GM23338 (cell line): ENCODE results near the gene C22orf15. TPM values are rescaled to one million over a fixed set of nuclear protein-coding genes. Genes with fewer than 3 reads are reported as not detected.

Source experiments
- ATAC-seq: fragments of 200-7000 bp; cut with Tn5 transposase; 3 replicates; pipeline ENCODE4 v1.9.1; 2020
- DNase-seq: peaks from one replicate; pipeline ENCODE4 v3.0.0-alpha.2; 2015; ENCODE audit warnings: low spot score
- H2AFZ ChIP-seq: fragments of 200-600 bp; sonication (generic); 2 replicates; pipeline ENCODE4 v1.8.0; 2016; ENCODE audit warnings: antibody characterized with exemption, mild to moderate bottlenecking, moderate library complexity
- H3F3A ChIP-seq: fragments of 200-600 bp; sonication (generic); replicated peaks from 2 replicates; pipeline ENCODE4 v1.8.0; 2017; ENCODE audit warnings: antibody characterized with exemption, mixed run types, low read depth
- H3K27ac ChIP-seq: fragments of 200-600 bp; sonication (generic); 2 replicates; pipeline ENCODE4 v1.6.1; 2016; ENCODE audit warnings: low read depth
- H3K27me3 ChIP-seq: fragments of 200-600 bp; sonication (generic); 2 replicates; pipeline ENCODE4 v1.8.0; 2016; ENCODE audit warnings: mild to moderate bottlenecking, mixed run types, moderate library complexity; ENCODE audit not compliant: insufficient read depth
- H3K36me3 ChIP-seq: fragments of 200-600 bp; sonication (generic); 2 replicates; pipeline ENCODE4 v1.8.0; 2016; ENCODE audit warnings: mild to moderate bottlenecking; ENCODE audit not compliant: insufficient read depth
- H3K4me1 ChIP-seq: fragments of 200-600 bp; sonication (generic); 2 replicates; pipeline ENCODE4 v1.8.0; 2016; ENCODE audit warnings: mild to moderate bottlenecking, moderate library complexity; ENCODE audit not compliant: insufficient read depth
- H3K4me2 ChIP-seq: fragments of 200-600 bp; sonication (generic); 2 replicates; pipeline ENCODE4 v1.7.1; 2017; ENCODE audit warnings: mixed run types
- H3K4me3 ChIP-seq: fragments of 200-600 bp; sonication (generic); 2 replicates; pipeline ENCODE4 v1.6.1; 2016; ENCODE audit warnings: mixed run types
- H3K79me2 ChIP-seq: fragments of 200-600 bp; sonication (generic); replicated peaks from 2 replicates; pipeline ENCODE4 v1.8.0; 2017; ENCODE audit warnings: mild to moderate bottlenecking; ENCODE audit not compliant: insufficient read depth
- H3K9me2 ChIP-seq: fragments of 200-600 bp; sonication (generic); 2 replicates; pipeline ENCODE4 v1.8.0; 2017; ENCODE audit not compliant: insufficient read depth
- H4K20me1 ChIP-seq: fragments of 200-600 bp; sonication (generic); replicated peaks from 2 replicates; pipeline ENCODE4 v1.8.0; 2017; ENCODE audit warnings: mild to moderate bottlenecking; ENCODE audit not compliant: insufficient read depth
- H3K27ac Mint-ChIP-seq: 2 replicates; pipeline ENCODE4 v1.8.0; 2020; ENCODE audit warnings: inconsistent platforms, mild to moderate bottlenecking, moderate library complexity, mixed read lengths
- H3K27me3 Mint-ChIP-seq: 3 replicates; pipeline ENCODE4 v1.8.0; 2022; ENCODE audit warnings: low read depth, mild to moderate bottlenecking, moderate library complexity, mixed read lengths, inconsistent platforms; ENCODE audit not compliant: insufficient read depth, poor library complexity
- H3K36me3 Mint-ChIP-seq: 3 replicates; pipeline ENCODE4 v1.8.0; 2021; ENCODE audit warnings: low read depth, mild to moderate bottlenecking, inconsistent platforms, moderate library complexity, mixed read lengths
- H3K4me1 Mint-ChIP-seq: 3 replicates; pipeline ENCODE4 v1.8.0; 2020; ENCODE audit warnings: mild to moderate bottlenecking, inconsistent platforms, mixed read lengths
- H3K4me3 Mint-ChIP-seq: 3 replicates; pipeline ENCODE4 v1.8.0; 2021; ENCODE audit warnings: moderate library complexity, mild to moderate bottlenecking, inconsistent platforms, mixed read lengths
- H3K9me3 Mint-ChIP-seq: 3 replicates; pipeline ENCODE4 v1.8.0; 2020; ENCODE audit warnings: moderate library complexity, mild to moderate bottlenecking, inconsistent platforms, mixed read lengths
- CTCF ChIP-seq, 2 experiments: fragments of 200-600 bp in 1 of 2; sonication (generic) in 1 of 2; conservative IDR thresholded peaks; 2 replicates each; pipeline versions ENCODE4 v1.5.1 to v1.6.1; 2016 to 2017; ENCODE audit warnings: antibody characterized with exemption in 2 of 2, low read depth in 2 of 2, mild to moderate bottlenecking in 2 of 2, moderate library complexity in 1 of 2
- ETS1 ChIP-seq: IDR thresholded peaks from 2 replicates; pipeline ENCODE4 v1.6.1; 2016; ENCODE audit warnings: antibody characterized with exemption
- NANOG ChIP-seq: IDR thresholded peaks from 2 replicates; pipeline ENCODE4 v1.6.1; 2016; ENCODE audit warnings: antibody characterized with exemption, borderline replicate concordance
- POLR2AphosphoS5 ChIP-seq: IDR thresholded peaks from 2 replicates; pipeline ENCODE4 v1.6.1; 2016; ENCODE audit warnings: antibody characterized with exemption, low read depth
- ZNF114 ChIP-seq: fragments of 250-450 bp; sonication (Bioruptor Pico); IDR thresholded peaks from 2 replicates; pipeline ENCODE4 v1.5.0; 2020; ENCODE audit warnings: mild to moderate bottlenecking, moderate library complexity
- ZNF331 ChIP-seq: fragments of 250-450 bp; sonication (Bioruptor Pico); IDR thresholded peaks from 2 replicates; pipeline ENCODE4 v1.5.0; 2020; ENCODE audit warnings: low read depth, mild to moderate bottlenecking, moderate library complexity
- polyA plus RNA-seq: library from polyadenylated mRNA; unstranded; fragments of >200 nt; fragmentation: Nextera tagmentation; extraction: Ambion mirVana; gene quantifications from 2 replicates; pipeline ENCODE4 v1.2.1, GENCODE V29; 2016
- total RNA-seq: library from RNA; depleted of rRNA; stranded (reverse); fragments of >200 nt; shearing (Covaris generic); gene quantifications from 2 replicates; pipeline ENCODE4 v1.2.3, GENCODE V29; 2014

C22orf15 gene
- total and polyA plus RNA-seq, 2 experiments from 2014 or later: 3.6 to 9.3 TPM

DNA sequence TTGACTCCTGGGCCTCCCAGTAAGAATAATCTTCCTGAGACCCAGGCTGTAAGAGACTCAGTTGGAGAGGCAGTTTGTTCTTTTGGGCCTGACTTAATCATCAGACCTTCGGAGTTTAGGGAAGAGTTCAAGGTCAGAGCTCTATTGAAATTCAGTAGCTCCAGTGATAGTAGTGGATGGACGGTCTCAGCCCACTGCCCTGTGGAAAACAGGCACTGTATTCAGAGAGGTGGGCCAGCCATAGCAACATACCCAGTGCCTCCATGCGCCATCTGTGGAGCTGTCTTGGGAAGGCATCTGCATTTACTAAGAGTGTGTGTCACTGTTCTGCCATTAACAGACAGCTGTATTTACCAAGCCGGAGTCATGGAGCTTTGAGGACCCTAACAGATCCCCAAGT is 26.8 kb downstream of the C22orf15 start:
- Mint-ChIP-seq H3K4me1 (peaks cover 26% of the 10 kb centered on the region), H3K36me3 (peaks cover 35% of the 10 kb centered on the region), H3K27me3 (peaks cover 6% of the 10 kb centered on the region), H3K27ac (no peak overlapping the region), H3K9me3 (no peaks in the 10 kb centered on the region), H3K4me3 (peak overlapping the region; percentile 18)
- ATAC-seq (peak; percentile 13), DNase-seq (no peak)
- H3K4me2 ChIP-seq: peak overlapping the region; percentile 97
- TF ChIP-seq ZNF331 (no peak), CTCF (conservative IDR thresholded peaks at IDR 0.05; ENCODE audit: low read depth in 2 of 2) (peak; percentile 13 to 34; a peak in 2 of 4 replicates)
- H3K4me1 ChIP-seq: peaks cover 27% of the 10 kb centered on the region
- peaks cover 63% of the 10 kb centered on the region for H3K79me2 ChIP-seq
- H2AFZ ChIP-seq: no peak overlapping the region
- H4K20me1 ChIP-seq: peaks cover 34% of the 10 kb centered on the region
- H3F3A ChIP-seq: 0 out of 2 replicates have a peak, but pooled peaks cover 17% of the 10 kb centered on the region
- no peaks in the 10 kb centered on the region for H3K9me2 ChIP-seq
- no peak overlapping the region for H3K27ac ChIP-seq
- H3K4me3 ChIP-seq: no peak overlapping the region
- H3K27me3 ChIP-seq: no peaks in the 10 kb centered on the region
- peaks cover 7% of the 10 kb centered on the region; the same call in 1 of the 2 replicates for H3K36me3 ChIP-seq

- Histone ChIP-seq H3K4me2 (no peak overlapping the region), H3K27me3 (no peaks in the 10 kb centered on the region), H3K4me3 (no peak overlapping the region), H2AFZ (no peak overlapping the region), H3K36me3 (peaks cover 19% of the 10 kb centered on the region), H3K79me2 (peaks cover 64% of the 10 kb centered on the region), H3K9me2 (no peaks in the 10 kb centered on the region), H3F3A (0 out of 2 replicates have a peak, but pooled peaks cover 17% of the 10 kb centered on the region), H3K27ac (no peak overlapping the region), H4K20me1 (peaks cover 34% of the 10 kb centered on the region), H3K4me1 (peaks cover 27% of the 10 kb centered on the region)
- H3K4me3 Mint-ChIP-seq: no peak overlapping the region
- DNase-seq (no peak), ATAC-seq (no peak)
- peaks cover 6% of the 10 kb centered on the region for H3K27me3 Mint-ChIP-seq
- TF ChIP-seq ZNF114 (CRISPR knock-in tag): no peak
- no peak for TF ChIP-seq ETS1
- no peak for TF ChIP-seq POLR2AphosphoS5
- TF ChIP-seq NANOG: no peak
- H3K9me3 Mint-ChIP-seq: no peaks in the 10 kb centered on the region
- H3K4me1 Mint-ChIP-seq: peaks cover 26% of the 10 kb centered on the region
- peaks cover 50% of the 10 kb centered on the region for H3K36me3 Mint-ChIP-seq
- H3K27ac Mint-ChIP-seq: no peak overlapping the region
Measured at GRCh38 chr22:23790819-23791737, 28.3 kb downstream of the C22orf15 start.
